Large intestine (tissue), 1 donor: ENCODE results near the gene QRFPR. TPM values are rescaled to one million over a fixed set of nuclear protein-coding genes. Genes with fewer than 3 reads are reported as not detected.

Experiments
- polyA plus RNA-seq: library from polyadenylated mRNA; unstranded; fragments of 120-200 nt; gene quantifications from one replicate; pipeline ENCODE4 v1.2.1, GENCODE V29; 2013

Gene QRFPR
- polyA plus RNA-seq, 1 donor: 0.97 TPM

Other genes with a start within 250 kb of the QRFPR start
- gene TNIP3, start 216.7 kb downstream of the QRFPR start, polyA plus RNA-seq: 0.16 TPM